Forelimb muscle (tissue), 1 donor: Measurements from ENCODE around the gene TTC23L. TPM values are rescaled to one million over a fixed set of nuclear protein-coding genes. Genes with fewer than 3 reads are reported as not detected.

Source experiments
- DNase-seq: peaks from one replicate; pipeline ENCODE4 v3.0.0-alpha.2; 2013; ENCODE audit warnings: low read depth
- polyA plus RNA-seq: library from polyadenylated mRNA; unstranded; fragments of 120-200 nt; gene quantifications from one replicate; pipeline ENCODE4 v1.2.1, GENCODE V29; 2013; ENCODE audit not compliant: insufficient read length

The TTC23L gene
- polyA plus RNA-seq, 1 donor: 0.34 TPM

- no peak for DNase-seq
These were observed 5.9 kb upstream of the TTC23L start for GRCh38 chr5:34833090-34833489.

DNA sequence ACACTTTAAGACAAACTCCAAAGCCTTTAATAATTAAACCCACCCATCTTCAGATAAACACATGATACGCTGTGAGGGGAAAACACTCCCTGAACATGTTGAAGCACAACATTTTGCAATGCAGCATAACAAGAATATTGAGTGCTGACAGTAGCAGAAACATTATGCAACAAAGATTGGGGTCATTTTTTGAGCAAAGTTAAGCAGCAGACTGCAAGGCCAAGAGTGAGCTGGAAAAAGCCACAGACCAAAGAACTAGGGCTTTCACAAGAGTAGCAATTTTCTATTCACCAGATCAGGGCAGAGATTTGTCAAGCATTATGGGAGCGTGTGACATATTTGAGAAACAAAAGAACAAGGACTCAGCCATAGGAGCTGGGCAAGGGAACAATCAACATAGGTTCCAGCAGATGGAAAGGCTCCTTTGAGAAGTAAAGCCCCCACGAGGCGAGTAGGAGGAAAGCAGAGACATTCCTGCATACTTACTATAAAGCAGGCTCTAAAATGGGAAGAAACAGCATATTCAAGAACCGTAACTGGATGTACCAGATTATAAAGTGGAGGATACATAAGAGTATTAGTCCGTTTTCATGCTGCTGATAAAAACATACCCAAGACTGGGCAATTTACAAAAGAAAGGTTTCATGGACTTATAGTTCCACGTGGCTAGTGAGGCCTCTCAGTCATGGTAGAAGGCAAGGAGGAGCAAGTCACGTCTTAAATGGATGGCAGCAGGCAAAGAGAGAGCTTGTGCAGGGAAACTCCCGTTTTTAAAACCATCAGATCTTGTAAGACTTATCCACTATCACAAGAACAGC is 4.8 kb upstream of the TTC23L start:
- DNase-seq: no peak

GRCh38 chr5:34834794-34835089 is 4.2 kb upstream of the TTC23L start:
- DNase-seq: no peak

- no peak for DNase-seq
These were observed 3.3 kb upstream of the TTC23L start for GRCh38 chr5:34835664-34836063.

DNA sequence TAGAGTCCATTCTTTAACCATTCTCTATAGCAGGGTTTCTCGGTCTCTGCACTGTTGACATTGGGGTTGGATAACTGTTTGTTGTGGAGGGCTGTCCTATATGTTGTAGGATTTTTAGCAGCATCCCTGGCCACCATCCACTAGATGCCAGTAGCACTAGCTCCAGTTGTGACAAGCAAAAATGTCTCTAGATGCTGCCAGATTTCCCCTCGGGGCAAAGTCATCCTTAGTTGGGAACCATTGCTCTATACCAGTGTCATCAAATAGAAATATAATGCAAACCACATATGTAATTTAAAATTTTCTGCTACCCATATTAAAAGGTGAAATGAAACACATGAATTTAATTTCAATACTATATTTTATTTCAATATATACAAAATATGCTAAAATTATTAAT is 2.9 kb downstream of the TTC23L start:
- no peak for DNase-seq

DNA sequence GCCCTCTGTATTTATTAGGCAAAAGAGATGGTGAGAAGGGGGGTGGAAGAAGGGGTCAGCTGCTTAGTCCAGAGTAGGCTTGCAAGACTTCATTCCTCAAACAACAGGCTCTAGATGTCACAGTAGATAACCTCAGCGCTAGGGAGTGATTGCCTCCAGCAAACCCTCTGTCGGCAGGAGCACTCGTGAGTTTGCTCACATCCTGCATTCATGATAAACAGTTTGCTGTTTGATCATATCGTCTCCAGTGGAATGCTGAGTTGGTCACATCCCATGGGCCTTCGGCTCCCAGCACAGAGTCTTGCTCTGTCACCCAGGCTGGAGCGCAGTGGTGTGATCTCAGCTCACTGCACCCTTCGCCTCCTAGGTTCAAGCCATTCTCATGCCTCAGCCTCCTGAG is 3.6 kb downstream of the TTC23L start:
- no peak for DNase-seq

DNA sequence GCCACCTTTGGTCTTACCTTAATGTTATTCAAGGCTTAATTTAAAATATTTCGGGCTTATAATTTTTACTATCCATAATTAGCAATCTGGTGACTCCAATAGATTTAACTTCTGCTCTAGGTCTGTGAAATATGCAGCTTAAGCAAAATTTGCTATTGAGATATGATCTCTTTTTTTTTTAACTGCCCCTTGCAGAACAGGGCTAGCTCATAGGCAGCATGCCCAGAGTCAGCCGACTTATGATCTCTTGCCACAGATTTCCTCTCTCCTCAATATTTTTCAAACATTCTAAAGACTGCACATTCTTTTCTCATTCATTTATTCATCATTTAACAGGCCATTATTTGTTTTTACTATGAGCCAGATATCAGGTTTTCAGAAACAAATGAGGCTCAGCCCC is 4.5 kb downstream of the TTC23L start:
- no peak for DNase-seq

GRCh38 chr5:34844106-34844505 is 5.1 kb downstream of the TTC23L start:
- DNase-seq: no peak

- DNase-seq: no peak
These were observed 6.0 kb downstream of the TTC23L start for GRCh38 chr5:34844999-34845398.

DNA sequence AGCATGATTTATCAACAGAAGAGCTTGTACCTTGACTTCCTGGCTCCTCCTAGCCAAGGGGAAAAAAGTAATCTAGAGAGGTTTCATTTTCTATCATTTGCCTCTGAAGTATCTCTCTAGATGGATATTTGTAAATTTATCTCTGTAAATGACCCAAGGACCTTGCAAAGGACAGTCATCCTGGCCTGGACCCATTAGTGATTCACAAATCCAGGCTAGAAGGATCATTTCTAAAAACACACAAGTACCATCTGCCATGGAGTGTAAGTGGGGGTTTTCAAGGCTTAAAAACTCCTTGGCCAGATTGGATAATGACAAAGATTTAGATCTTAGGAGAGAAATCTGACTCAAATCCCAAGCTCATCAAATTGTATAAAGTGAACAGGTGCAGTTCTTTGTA is 8.1 kb downstream of the TTC23L start:
- DNase-seq: no peak

DNA sequence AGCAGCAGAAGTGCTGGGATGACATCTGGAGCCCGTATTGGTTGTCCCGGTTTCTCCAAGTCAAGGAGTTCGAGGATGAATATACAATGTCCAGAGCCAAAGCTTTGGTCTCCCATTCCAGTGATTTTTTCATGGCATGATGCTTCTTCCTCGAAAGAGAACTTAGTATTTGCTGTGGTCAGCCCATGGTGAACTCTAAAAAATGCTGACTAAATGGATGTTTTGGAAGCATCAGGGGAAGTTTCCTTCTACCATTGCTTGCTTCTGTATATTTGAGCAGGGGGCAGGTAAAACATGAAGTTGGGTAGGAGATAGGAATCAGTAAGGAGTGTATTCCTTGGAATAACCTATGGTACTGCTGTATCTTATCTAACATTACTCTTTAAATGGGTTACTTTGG is 8.6 kb downstream of the TTC23L start:
- DNase-seq: no peak

- no peak for DNase-seq
These were observed 9.3 kb downstream of the TTC23L start for GRCh38 chr5:34848230-34848629.

DNA sequence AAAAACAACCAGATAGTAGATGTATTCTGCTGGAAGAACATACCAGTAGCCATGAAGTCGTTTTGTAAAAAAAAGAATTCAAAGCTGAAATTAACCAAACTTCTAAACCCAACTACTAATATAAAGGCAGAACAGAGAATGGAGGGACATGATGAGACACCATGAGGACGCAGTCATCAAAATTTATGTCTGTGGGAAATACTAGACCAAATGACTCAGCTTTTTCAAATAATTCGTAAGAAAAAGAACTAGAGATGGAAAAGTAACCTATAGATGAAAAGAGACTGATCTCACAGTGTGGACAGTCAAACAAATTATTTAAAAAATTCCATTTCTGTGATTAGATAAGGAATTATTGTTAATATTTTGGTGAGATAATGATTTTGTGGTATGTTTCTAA is 10.3 kb downstream of the TTC23L start:
- DNase-seq: no peak

DNA sequence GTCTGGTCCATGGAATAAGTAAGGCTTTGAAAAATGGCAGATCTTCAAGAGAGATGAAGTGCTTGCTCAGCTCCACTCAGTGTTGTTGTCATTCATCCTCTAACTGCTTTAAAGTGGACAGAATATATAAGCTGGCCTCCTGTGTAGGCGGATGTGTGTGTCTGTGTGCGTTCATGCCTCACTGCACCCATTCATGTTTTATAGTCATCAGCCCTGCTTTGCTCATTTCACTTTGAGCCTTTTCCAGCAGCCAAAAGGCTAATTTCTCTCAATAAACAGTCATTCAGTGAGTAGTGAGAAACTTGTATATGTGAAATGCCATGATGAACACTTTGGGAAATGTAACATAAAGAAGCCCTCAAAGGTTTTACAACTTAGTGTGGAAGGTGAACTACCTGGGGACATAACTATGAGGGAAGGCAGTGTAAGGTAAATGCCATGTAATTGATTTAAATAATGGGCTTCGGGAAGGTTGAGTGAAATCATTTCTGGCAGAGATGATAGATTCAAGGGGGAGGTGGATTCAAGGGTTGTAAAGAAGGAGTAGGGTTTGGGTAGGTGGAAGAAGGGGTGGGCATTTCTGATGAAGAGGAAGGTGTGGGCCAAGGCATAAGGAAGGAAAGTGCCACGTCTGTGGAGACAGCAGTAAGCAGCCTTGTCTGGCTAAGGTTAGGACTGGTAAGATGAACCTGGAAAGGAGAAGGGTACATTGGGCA is 15.7 kb downstream of the TTC23L start:
- no peak for DNase-seq

- no peak for DNase-seq
These were observed 18.2 kb downstream of the TTC23L start for GRCh38 chr5:34857161-34857560.

DNA sequence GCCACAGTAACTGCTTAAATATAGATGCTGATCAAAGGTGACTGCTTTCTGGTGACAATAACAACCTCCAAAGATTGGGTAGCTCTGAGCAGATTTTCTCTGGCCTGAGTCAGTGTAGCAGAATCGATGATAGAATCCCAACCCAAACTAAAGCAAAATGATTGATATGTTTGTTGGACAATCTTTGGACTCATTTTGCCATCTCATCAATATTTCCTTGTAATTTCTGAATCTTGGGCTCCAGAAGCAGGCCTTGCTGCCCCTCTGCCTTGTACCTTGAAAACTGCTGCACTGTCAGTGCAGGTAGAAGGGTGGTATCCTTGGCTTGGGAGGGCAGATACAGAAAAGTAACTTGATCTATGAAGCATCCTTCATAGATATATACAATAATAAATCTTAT is 18.9 kb downstream of the TTC23L start:
- DNase-seq: no peak

DNA sequence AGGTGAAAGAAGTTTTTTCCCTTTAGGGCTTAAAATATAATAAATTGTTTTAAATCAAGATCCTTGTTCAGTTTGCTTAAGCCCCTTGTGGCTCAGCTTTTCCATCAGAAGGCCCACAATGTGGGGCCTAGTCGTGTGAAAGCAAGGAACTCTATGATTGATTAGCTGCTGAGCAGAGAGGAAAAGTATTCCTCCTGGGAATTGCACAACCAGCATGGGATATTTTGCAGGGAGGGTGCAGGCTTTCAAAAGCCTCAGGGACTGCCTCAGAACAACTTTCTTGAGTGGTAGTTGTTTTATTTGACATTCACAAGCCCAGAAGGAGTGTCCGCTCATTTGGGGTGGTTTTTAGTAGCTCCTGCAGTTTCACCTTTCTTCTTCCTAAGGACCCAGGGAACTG is 19.8 kb downstream of the TTC23L start:
- DNase-seq: no peak

GRCh38 chr5:34859253-34859652 is 20.3 kb downstream of the TTC23L start:
- no peak for DNase-seq

DNA sequence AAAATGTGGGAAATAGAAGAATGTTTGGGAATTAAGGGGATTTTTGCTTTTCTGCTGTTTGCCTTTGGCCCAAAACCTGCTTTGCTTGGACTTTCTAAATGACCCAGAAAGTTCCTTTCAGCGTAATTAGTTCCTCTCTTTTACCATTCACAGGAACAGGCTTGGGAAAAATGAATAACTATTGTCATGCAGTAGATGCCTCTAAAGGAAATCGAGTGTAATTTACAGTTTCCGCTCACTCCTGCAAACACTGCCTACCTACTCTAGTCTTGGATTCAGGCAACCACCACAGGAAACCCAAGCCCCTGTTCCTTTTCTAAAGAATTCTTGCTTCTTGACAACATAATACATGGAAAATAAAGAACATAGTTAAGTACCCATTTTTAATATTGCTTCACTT is 25.0 kb downstream of the TTC23L start:
- no peak for DNase-seq

GRCh38 chr5:34865091-34865490 is 26.1 kb downstream of the TTC23L start:
- no peak for DNase-seq

DNA sequence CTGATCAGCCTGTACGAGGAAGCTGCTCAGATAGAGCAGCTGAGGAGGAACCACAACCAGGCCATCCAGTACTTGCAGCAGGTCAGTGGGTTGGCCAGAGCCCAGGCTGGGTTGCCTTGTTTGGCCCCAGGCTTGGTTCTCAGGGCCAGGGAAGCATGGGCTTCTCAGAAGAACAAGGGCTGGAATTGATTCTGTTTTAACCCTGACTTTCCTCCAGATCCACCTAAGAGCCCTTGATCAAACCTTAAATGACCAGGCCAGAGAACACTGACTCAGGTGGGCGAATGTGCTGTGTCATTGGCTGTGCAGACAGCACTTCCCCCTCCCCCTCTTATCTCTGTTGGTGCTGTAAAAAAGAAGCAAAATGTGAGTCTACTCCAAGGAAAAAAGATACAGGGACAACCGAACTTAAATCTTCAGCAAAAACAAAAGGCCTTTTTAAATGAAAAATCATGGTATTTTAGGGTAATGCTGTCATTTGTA is 28.1 kb downstream of the TTC23L start:
- DNase-seq: no peak

DNA sequence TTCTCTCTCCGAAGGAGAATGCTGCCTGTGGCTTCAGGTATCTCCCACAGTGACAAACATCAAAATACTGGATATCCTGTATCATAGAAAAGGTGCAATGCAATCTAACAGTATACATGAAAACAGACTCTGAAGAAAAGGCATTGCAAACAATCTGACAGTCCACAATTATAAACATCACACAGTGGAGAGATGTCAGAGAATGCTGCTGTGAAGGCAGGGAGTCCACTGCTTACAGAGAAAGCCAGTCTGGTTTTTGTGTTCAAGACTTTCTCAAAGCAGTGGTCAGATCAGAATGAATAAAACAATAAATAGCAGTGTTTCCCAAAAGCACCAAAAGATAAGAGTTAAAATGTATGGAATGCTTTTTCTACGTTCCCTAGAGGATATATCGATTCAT is 28.7 kb downstream of the TTC23L start:
- DNase-seq: no peak

DNA sequence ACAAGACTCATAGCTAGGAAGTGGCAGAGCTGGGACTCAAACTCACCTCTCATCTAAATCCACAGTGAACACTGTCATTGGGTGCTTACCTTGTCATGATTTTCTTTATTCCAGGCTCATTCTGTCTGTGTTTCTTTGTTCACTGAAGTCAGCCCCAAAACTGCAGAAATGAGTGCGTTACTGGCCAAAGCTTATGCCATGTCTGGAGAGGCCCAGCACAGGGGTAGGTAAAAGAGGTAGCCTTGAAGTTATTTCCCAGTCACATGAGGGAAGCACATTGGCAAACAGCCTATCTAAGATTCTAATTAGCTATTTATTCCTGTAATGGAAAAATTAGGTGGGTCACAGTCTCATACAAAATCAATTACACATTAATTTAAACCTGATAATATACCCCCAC is 29.8 kb downstream of the TTC23L start:
- no peak for DNase-seq

GRCh38 chr5:34869256-34869655 is 30.3 kb downstream of the TTC23L start:
- DNase-seq: no peak
